ENCODE measurements around the gene REPS2. TPM values are rescaled to one million over a fixed set of nuclear protein-coding genes. Genes with fewer than 3 reads are reported as not detected.

Gene REPS2
- total RNA-seq, 1 donor from 2014 or later: 4.7 TPM

DNA sequence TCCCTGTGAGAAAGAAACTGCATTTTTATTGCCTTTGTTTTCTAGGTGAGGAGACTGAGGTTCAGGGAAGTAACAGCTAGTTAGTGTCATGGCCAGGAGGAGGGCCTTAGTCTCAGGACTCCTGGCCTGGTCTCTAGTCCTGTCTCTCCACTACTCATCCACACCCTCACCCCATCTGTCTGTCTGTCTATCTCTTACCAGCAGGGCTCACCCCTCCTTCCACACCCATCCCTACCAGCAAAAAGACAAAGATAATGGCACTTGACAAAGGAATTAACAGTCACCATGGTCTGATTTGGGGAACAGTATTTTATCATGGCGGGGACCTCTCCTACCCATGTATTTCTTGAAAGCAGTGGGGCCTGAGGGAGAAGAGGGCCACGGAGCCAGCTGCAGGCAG, 125.8 kb downstream of the REPS2 start:
- H3K36me3 ChIP-seq: no peaks in the 10 kb centered on the region
- H3K4me1 ChIP-seq: no peaks in the 10 kb centered on the region
- TF ChIP-seq CTCF (IDR thresholded peaks at IDR 0.05): no peak
- peak overlapping the region in 1 of 2 donors; percentile 36 for H3K27ac ChIP-seq
- no peaks in the 10 kb centered on the region for H3K27me3 ChIP-seq
- intact Hi-C loops (cut with DNase I): no loop called here
- no peak overlapping the region for H3K4me3 ChIP-seq
- H3K9me3 ChIP-seq: no peaks in the 10 kb centered on the region
- no peak for DNase-seq (ENCODE audit: low spot score in 2 of 2)

DNA sequence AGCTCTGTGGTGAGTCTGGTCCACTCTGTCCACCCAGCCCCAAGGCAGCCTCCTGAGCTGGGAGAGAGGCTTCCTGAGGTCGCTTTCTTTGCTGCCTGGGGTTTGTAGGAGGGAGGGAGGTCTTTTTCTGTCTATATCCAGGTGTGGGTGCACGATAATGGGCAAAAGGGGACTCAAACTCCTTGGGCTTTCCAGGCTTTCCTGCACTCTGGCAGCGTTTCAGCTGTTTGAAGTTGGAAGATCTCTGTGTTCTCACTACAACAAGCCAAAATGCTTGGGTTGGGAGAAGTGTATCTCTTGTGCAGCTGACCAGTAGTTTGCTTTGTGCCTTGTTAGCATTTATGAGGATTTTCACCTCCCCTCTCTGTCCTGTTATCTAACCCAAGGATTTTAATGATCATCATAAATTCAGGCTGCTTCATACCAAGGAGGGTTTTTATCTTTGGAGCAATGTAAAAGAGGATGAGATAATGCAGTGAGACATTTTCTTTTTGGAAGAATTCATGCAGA, 126.3 kb downstream of the REPS2 start:
- peak overlapping the region in 1 of 2 donors; percentile 36 for H3K27ac ChIP-seq
- no peak overlapping the region for H3K4me3 ChIP-seq
- no peaks in the 10 kb centered on the region for H3K9me3 ChIP-seq
- TF ChIP-seq CTCF (IDR thresholded peaks at IDR 0.05): no peak
- no peaks in the 10 kb centered on the region for H3K36me3 ChIP-seq
- H3K27me3 ChIP-seq: no peaks in the 10 kb centered on the region
- H3K4me1 ChIP-seq: peaks cover 0 to 4% of the 10 kb centered on the region in 2 donors
- intact Hi-C loops (cut with DNase I): no loop called here
- no peak for DNase-seq (ENCODE audit: low spot score in 2 of 2)

GRCh38 chrX:17075004-17075403, 128.5 kb downstream of the REPS2 start:
- Histone ChIP-seq H3K36me3 (no peaks in the 10 kb centered on the region), H3K4me1 (peaks cover 0 to 17% of the 10 kb centered on the region in 2 donors), H3K27me3 (no peaks in the 10 kb centered on the region), H3K27ac (no peak overlapping the region), H3K4me3 (no peak overlapping the region), H3K9me3 (no peaks in the 10 kb centered on the region)
- no peak for TF ChIP-seq CTCF (IDR thresholded peaks at IDR 0.05)
- intact Hi-C loops (cut with DNase I): loop anchor here (5.0 kb wide), 2 partner anchors 43 to 193 kb away; no protein-coding TSS in a partner anchor
- no peak for DNase-seq (ENCODE audit: low spot score in 2 of 2)

DNA sequence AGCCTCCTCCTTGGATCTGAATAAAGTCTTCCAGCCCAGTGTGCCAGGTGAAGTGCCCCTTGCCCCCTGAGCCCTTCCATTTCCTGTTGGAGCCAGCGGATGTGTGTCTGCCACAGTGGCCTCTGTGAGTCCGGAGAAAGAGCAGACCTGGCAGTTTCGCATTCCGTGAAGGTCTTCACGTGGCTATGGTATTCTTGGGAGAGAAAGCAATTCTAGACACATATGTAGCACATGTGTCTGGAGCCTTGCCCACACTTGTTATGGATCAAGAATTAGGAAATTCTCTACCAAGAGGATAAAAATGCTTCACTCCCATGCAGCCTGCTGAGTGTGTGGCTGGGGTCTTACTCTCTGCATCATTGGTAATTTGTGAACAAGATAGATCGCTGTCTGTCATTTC, 130.9 kb downstream of the REPS2 start:
- Histone ChIP-seq H3K4me1 (peaks cover 0 to 17% of the 10 kb centered on the region in 2 donors), H3K27me3 (no peaks in the 10 kb centered on the region), H3K36me3 (no peaks in the 10 kb centered on the region), H3K9me3 (no peaks in the 10 kb centered on the region), H3K27ac (peak overlapping the region; percentile 77 to 88), H3K4me3 (no peak overlapping the region)
- no peak for DNase-seq (ENCODE audit: low spot score in 2 of 2)
- intact Hi-C loops (cut with DNase I): loop anchor here (5.0 kb wide), 2 partner anchors 45 to 195 kb away; no protein-coding TSS in a partner anchor
- TF ChIP-seq CTCF (IDR thresholded peaks at IDR 0.05): no peak

- TF ChIP-seq CTCF (IDR thresholded peaks at IDR 0.05): no peak
- intact Hi-C loops (cut with DNase I): loop anchor here (5.0 kb wide), 2 partner anchors 46 to 196 kb away; no protein-coding TSS in a partner anchor
- H3K9me3 ChIP-seq: no peaks in the 10 kb centered on the region
- no peak for DNase-seq (ENCODE audit: low spot score in 2 of 2)
- H3K4me3 ChIP-seq: no peak overlapping the region
- H3K27ac ChIP-seq: peak overlapping the region; percentile 77 to 88
- H3K36me3 ChIP-seq: no peaks in the 10 kb centered on the region
- H3K27me3 ChIP-seq: no peaks in the 10 kb centered on the region
- H3K4me1 ChIP-seq: peaks cover 0 to 17% of the 10 kb centered on the region in 2 donors
These were observed 131.7 kb downstream of the REPS2 start for GRCh38 chrX:17078031-17078720.
